MG63 (cell line): ENCODE data around the gene NCOA6. TPM values are rescaled to one million over a fixed set of nuclear protein-coding genes. Genes with fewer than 3 reads are reported as not detected.
"Not testable (repeated sequence)": the region's sequence is repeated elsewhere in the genome, so short reads cannot be mapped to it uniquely, and the experiment has no call there.

Experiments used
- DNase-seq: peaks from one replicate; pipeline ENCODE4 v3.0.0-alpha.2; 2020
- H3K27me3 ChIP-seq: fragments of 250-450 bp; sonication (Bioruptor Pico); 2 replicates; pipeline ENCODE4 v1.5.1; 2020; ENCODE audit warnings: mild to moderate bottlenecking, moderate library complexity
- H3K36me3 ChIP-seq: fragments of 250-450 bp; sonication (Bioruptor Pico); 2 replicates; pipeline ENCODE4 v1.5.1; 2020; ENCODE audit warnings: mild to moderate bottlenecking, moderate library complexity
- H3K4me3 ChIP-seq: fragments of 250-450 bp; sonication (Bioruptor Pico); 2 replicates; pipeline ENCODE4 v1.5.1; 2020; ENCODE audit warnings: mild to moderate bottlenecking, moderate library complexity
- H3K9me3 ChIP-seq: fragments of 250-450 bp; sonication (Bioruptor Pico); 2 replicates; pipeline ENCODE4 v1.5.1; 2020; ENCODE audit warnings: mild to moderate bottlenecking, moderate library complexity
- total RNA-seq: library from RNA; depleted of rRNA; stranded (reverse); fragments of >200 nt; shearing (Covaris generic); gene quantifications from 2 replicates; pipeline ENCODE4 v1.2.3, GENCODE V29; 2014; ENCODE audit warnings: low replicate concordance

NCOA6 gene
- total RNA-seq, 1 experiment from 2014 or later, result 2.1 TPM

- Histone ChIP-seq H3K27me3 (no peaks in the 10 kb centered on the region), H3K36me3 (peaks cover 23% of the 10 kb centered on the region), H3K4me3 (no peak overlapping the region), H3K9me3 (peaks cover 8% of the 10 kb centered on the region)
- no peak for DNase-seq
Measured at GRCh38 chr20:34797012-34797995, 28.1 kb downstream of the NCOA6 start.

GRCh38 chr20:34794006-34794585 is 31.4 kb downstream of the NCOA6 start:
- H3K9me3 ChIP-seq, result no peaks in the 10 kb centered on the region
- H3K27me3 ChIP-seq, result no peaks in the 10 kb centered on the region
- H3K36me3 ChIP-seq, result peaks cover 19% of the 10 kb centered on the region
- no peak for DNase-seq
- no peak overlapping the region for H3K4me3 ChIP-seq

- Histone ChIP-seq H3K4me3 (no peak overlapping the region), H3K27me3 (no peaks in the 10 kb centered on the region), H3K9me3 (no peaks in the 10 kb centered on the region), H3K36me3 (peaks cover 20% of the 10 kb centered on the region)
- DNase-seq, result no peak
Measured at GRCh38 chr20:34792687-34793363, 32.6 kb downstream of the NCOA6 start.

- H3K4me3 ChIP-seq, result no peak overlapping the region
- H3K36me3 ChIP-seq, result peaks cover 18% of the 10 kb centered on the region
- H3K27me3 ChIP-seq, result no peaks in the 10 kb centered on the region
- DNase-seq, result peak; percentile 81
- H3K9me3 ChIP-seq, result no peaks in the 10 kb centered on the region
Measured at GRCh38 chr20:34791289-34792020, 34.0 kb downstream of the NCOA6 start.

GRCh38 chr20:34781220-34781619 is 44.2 kb downstream of the NCOA6 start:
- Histone ChIP-seq H3K27me3 (no peaks in the 10 kb centered on the region), H3K4me3 (no peak overlapping the region), H3K9me3 (no peaks in the 10 kb centered on the region), H3K36me3 (peaks cover 19% of the 10 kb centered on the region; the same call in 1 of the 2 replicates)
- no peak for DNase-seq

GRCh38 chr20:34780291-34780690 is 45.2 kb downstream of the NCOA6 start:
- H3K27me3 ChIP-seq, DNase-seq, H3K4me3 ChIP-seq, H3K9me3 ChIP-seq: not testable (repeated sequence)
- H3K36me3 ChIP-seq, result peaks cover 23% of the 10 kb centered on the region

GRCh38 chr20:34776177-34776576 is 49.3 kb downstream of the NCOA6 start:
- DNase-seq, result no peak
- no peaks in the 10 kb centered on the region for H3K27me3 ChIP-seq
- H3K9me3 ChIP-seq, result no peaks in the 10 kb centered on the region
- H3K36me3 ChIP-seq, result peaks cover 52% of the 10 kb centered on the region
- H3K4me3 ChIP-seq, result no peak overlapping the region

GRCh38 chr20:34774886-34775285 is 50.6 kb downstream of the NCOA6 start:
- Histone ChIP-seq H3K36me3 (peaks cover 49% of the 10 kb centered on the region), H3K27me3 (no peaks in the 10 kb centered on the region), H3K9me3 (no peaks in the 10 kb centered on the region), H3K4me3 (no peak overlapping the region)
- DNase-seq, result no peak

GRCh38 chr20:34774449-34774848 is 51.0 kb downstream of the NCOA6 start:
- no peak overlapping the region for H3K4me3 ChIP-seq
- H3K9me3 ChIP-seq, result no peaks in the 10 kb centered on the region
- peaks cover 47% of the 10 kb centered on the region for H3K36me3 ChIP-seq
- DNase-seq, result no peak
- H3K27me3 ChIP-seq, result no peaks in the 10 kb centered on the region

GRCh38 chr20:34773726-34774125 is 51.7 kb downstream of the NCOA6 start:
- Histone ChIP-seq H3K27me3 (no peaks in the 10 kb centered on the region), H3K36me3 (peaks cover 52% of the 10 kb centered on the region), H3K4me3 (no peak overlapping the region), H3K9me3 (no peaks in the 10 kb centered on the region)
- DNase-seq, result no peak

GRCh38 chr20:34772437-34772836 is 53.0 kb downstream of the NCOA6 start:
- Histone ChIP-seq H3K4me3 (no peak overlapping the region), H3K27me3 (no peaks in the 10 kb centered on the region), H3K9me3 (no peaks in the 10 kb centered on the region), H3K36me3 (peaks cover 57% of the 10 kb centered on the region)
- DNase-seq, result no peak

- Histone ChIP-seq H3K9me3 (no peaks in the 10 kb centered on the region), H3K4me3 (no peak overlapping the region), H3K36me3 (peaks cover 64% of the 10 kb centered on the region), H3K27me3 (no peaks in the 10 kb centered on the region)
- no peak for DNase-seq
Measured at GRCh38 chr20:34771680-34772081, 53.8 kb downstream of the NCOA6 start.

- Histone ChIP-seq H3K9me3 (no peaks in the 10 kb centered on the region), H3K36me3 (peaks cover 68% of the 10 kb centered on the region), H3K4me3 (no peak overlapping the region), H3K27me3 (no peaks in the 10 kb centered on the region)
- DNase-seq, result no peak
Measured at GRCh38 chr20:34768096-34768495, 57.4 kb downstream of the NCOA6 start.

GRCh38 chr20:34762031-34762555 is 63.4 kb downstream of the NCOA6 start:
- peaks cover 68% of the 10 kb centered on the region for H3K36me3 ChIP-seq
- no peak for DNase-seq

GRCh38 chr20:34755367-34755766 is 70.1 kb downstream of the NCOA6 start:
- peaks cover 63% of the 10 kb centered on the region for H3K36me3 ChIP-seq
- no peak overlapping the region for H3K4me3 ChIP-seq
- no peaks in the 10 kb centered on the region for H3K9me3 ChIP-seq
- no peaks in the 10 kb centered on the region for H3K27me3 ChIP-seq
- DNase-seq, result no peak

More at GRCh38 chr20:34762031-34762555, 63.4 kb downstream of the NCOA6 start:
- H3K9me3 ChIP-seq, result no peaks in the 10 kb centered on the region
- no peaks in the 10 kb centered on the region for H3K27me3 ChIP-seq
- no peak overlapping the region for H3K4me3 ChIP-seq

GRCh38 chr20:34754611-34755010 is 70.8 kb downstream of the NCOA6 start:
- no peaks in the 10 kb centered on the region for H3K9me3 ChIP-seq
- H3K4me3 ChIP-seq, result no peak overlapping the region
- H3K27me3 ChIP-seq, result no peaks in the 10 kb centered on the region
- no peak for DNase-seq
- peaks cover 67% of the 10 kb centered on the region for H3K36me3 ChIP-seq
